Endothelial cell of umbilical vein (primary cell): Measurements from ENCODE around the gene DDX17. TPM values are rescaled to one million over a fixed set of nuclear protein-coding genes. Genes with fewer than 3 reads are reported as not detected.
A peak's percentile ranks its signal among the peaks of the same experiment; 100 is the strongest.

Experiments
- BruUV-seq: library from RNA; stranded (reverse); fragments of 400-500 nt; replicated peaks from 2 replicates; lab custom pipeline; 2021; lab: Mats Ljungman, UMichigan
- CTCF ChIA-PET: fragments of 300-600, 350-600 bp; sonication (Branson Sonifier 250); formaldehyde crosslinking; loops from one replicate; lab custom pipeline; 2021; ENCODE audit warnings: antibody characterized with exemption, inconsistent platforms; lab: Charles Lee
- POLR2A ChIA-PET: fragments of 300-600, 350-600 bp; sonication (Branson Sonifier 250); formaldehyde crosslinking; loops from one replicate; lab custom pipeline; 2021; ENCODE audit warnings: antibody characterized with exemption, inconsistent platforms; lab: Charles Lee
- DNase-seq: peaks from one replicate; pipeline ENCODE4 v3.0.0-alpha.2; 2011; ENCODE audit warnings: low read depth, low spot score
- FAIRE-seq: peaks from 2 replicates; lab custom pipeline; 2011; peaks lifted over from hg19 to GRCh38; lab: Jason Lieb, UNC
- H2AFZ ChIP-seq: 2 replicates; pipeline ENCODE4 v1.6.0; 2012; ENCODE audit warnings: low read depth, low read length, control low read depth, inconsistent platforms
- H3K27ac ChIP-seq: 2 replicates; pipeline ENCODE4 v1.5.1; 2011; ENCODE audit warnings: low read depth, mild to moderate bottlenecking, control low read depth, low read length, moderate library complexity; ENCODE audit not compliant: insufficient read depth
- H3K27me3 ChIP-seq, 2 experiments: 2 replicates each; pipeline versions ENCODE4 v1.6.0 to v1.6.1; 2011; ENCODE audit warnings: low read length in 2 of 2, mixed read lengths in 1 of 2; ENCODE audit not compliant: control insufficient read depth in 2 of 2, insufficient read depth in 2 of 2
- H3K36me3 ChIP-seq, 2 experiments: 2 replicates in 1 of 2; 3 replicates in 1 of 2; pipeline ENCODE4 v1.5.1; 2011; ENCODE audit warnings: low read length in 2 of 2, mild to moderate bottlenecking in 1 of 2, moderate library complexity in 1 of 2; ENCODE audit not compliant: control insufficient read depth in 2 of 2, insufficient read depth in 2 of 2; ENCODE audit errors: extremely low read depth in 1 of 2
- H3K4me1 ChIP-seq: 3 replicates; pipeline ENCODE4 v1.5.1; 2011; ENCODE audit warnings: mild to moderate bottlenecking, low read length; ENCODE audit not compliant: control insufficient read depth, insufficient read depth; ENCODE audit errors: extremely low read depth
- H3K4me2 ChIP-seq: 2 replicates; pipeline ENCODE4 v1.6.1; 2011; ENCODE audit warnings: low read length, control low read depth, mixed read lengths; ENCODE audit not compliant: insufficient read depth
- H3K4me3 ChIP-seq, 3 experiments: fragments of 200-600 bp in 1 of 3; sonication (generic), shearing (Covaris generic) in 1 of 3; replicated peaks in 1 of 3; 2 replicates each; pipeline ENCODE4 v1.5.1; 2011 to 2016; ENCODE audit warnings: control low read depth in 3 of 3, low read length in 3 of 3, mild to moderate bottlenecking in 2 of 3, inconsistent platforms in 1 of 3, low read depth in 1 of 3, moderate library complexity in 1 of 3; ENCODE audit not compliant: insufficient read depth in 1 of 3
- H3K79me2 ChIP-seq: 2 replicates; pipeline ENCODE4 v1.6.0; 2012; ENCODE audit warnings: low read length, inconsistent platforms; ENCODE audit not compliant: control insufficient read depth, insufficient read depth
- H3K9ac ChIP-seq: replicated peaks from 2 replicates; pipeline ENCODE3; 2011; ENCODE audit warnings: low read length, control low read depth; ENCODE audit not compliant: insufficient read depth; ENCODE audit errors: extremely low read depth
- H3K9me1 ChIP-seq: replicated peaks from 3 replicates; pipeline ENCODE4 v1.6.0; 2011; ENCODE audit warnings: mild to moderate bottlenecking, low read length; ENCODE audit not compliant: control insufficient read depth, insufficient read depth; ENCODE audit errors: extremely low read depth
- H3K9me3 ChIP-seq: replicated peaks from 2 replicates; pipeline ENCODE4 v1.5.1; 2012; ENCODE audit warnings: low read length, inconsistent platforms; ENCODE audit not compliant: control insufficient read depth, insufficient read depth
- H4K20me1 ChIP-seq: replicated peaks from 2 replicates; pipeline ENCODE3; 2011; ENCODE audit warnings: mild to moderate bottlenecking, low read length; ENCODE audit not compliant: control insufficient read depth, insufficient read depth; ENCODE audit errors: extremely low read depth
- CTCF ChIP-seq, 2 donors: IDR thresholded peaks; 1 replicate in 1 of 2; 2 replicates in 1 of 2; pipeline ENCODE4 v1.5.1; 2011; ENCODE audit warnings: low read length in 2 of 2, mild to moderate bottlenecking in 2 of 2, moderate library complexity in 2 of 2, control low read depth in 1 of 2, inconsistent platforms in 1 of 2, low read depth in 1 of 2; ENCODE audit not compliant: insufficient read depth in 1 of 2; ENCODE audit errors: extremely low read depth in 1 of 2
- EZH2 ChIP-seq: IDR thresholded peaks from 2 replicates; pipeline ENCODE4 v1.6.1; 2012; ENCODE audit warnings: borderline replicate concordance, low read depth, mild to moderate bottlenecking, moderate library complexity, low read length, inconsistent platforms; ENCODE audit not compliant: severe bottlenecking
- FOS ChIP-seq: IDR thresholded peaks from 2 replicates; pipeline ENCODE4 v1.6.1; 2011; ENCODE audit warnings: mild to moderate bottlenecking, low read length, moderate library complexity, borderline replicate concordance; ENCODE audit not compliant: insufficient read depth
- GATA2 ChIP-seq: IDR thresholded peaks from 2 replicates; pipeline ENCODE4 v1.7.0; 2011; ENCODE audit warnings: low read depth, mild to moderate bottlenecking, moderate library complexity, mixed read lengths, low read length; ENCODE audit not compliant: insufficient read length, insufficient read depth
- JUN ChIP-seq: IDR thresholded peaks from 2 replicates; pipeline ENCODE4 v1.6.1; 2011; ENCODE audit warnings: borderline replicate concordance, low read depth; ENCODE audit not compliant: insufficient read length, insufficient read depth
- MAX ChIP-seq: IDR thresholded peaks from 2 replicates; pipeline ENCODE4 v1.6.1; 2011; ENCODE audit not compliant: insufficient read depth, insufficient read length
- MYC ChIP-seq: IDR thresholded peaks from one replicate; pipeline ENCODE4 v1.6.1; 2011; ENCODE audit warnings: mild to moderate bottlenecking, low read depth, low read length
- POLR2A ChIP-seq: IDR thresholded peaks from 2 replicates; pipeline ENCODE4 v1.6.1; 2012; ENCODE audit warnings: low read depth, mild to moderate bottlenecking, control low read depth, low read length
- POLR2AphosphoS5 ChIP-seq: IDR thresholded peaks from 2 replicates; pipeline ENCODE4 v1.6.1; 2012; ENCODE audit warnings: low read depth, mild to moderate bottlenecking, control low read depth, low read length, moderate library complexity; ENCODE audit not compliant: insufficient read depth
- dilution Hi-C: fragments of 300-500 bp; cut with MboI; formaldehyde crosslinking; loops from one replicate; pipeline ENCODE4 v1.15.0; 2019; ENCODE audit warnings: low sequenced_read_pairs; ENCODE audit not compliant: extremely low pct_ligation_motif_present
- intact Hi-C: fragments of 100-400 bp; cut with micrococcal nuclease; formaldehyde crosslinking; loops from one replicate; pipeline ENCODE4 v1.10.0; 2022
- polyA plus RNA-seq, 4 experiments: library from polyadenylated mRNA; depleted of rRNA in 3 of 4; stranded (reverse) in 3 of 4; unstranded in 1 of 4; fragments of >200 nt; gene quantifications; 2 replicates each; pipeline versions ENCODE4 v1.2.1 to v1.2.3, GENCODE V29; 2011 to 2012; ENCODE audit warnings: missing spikeins in 1 of 4
- total RNA-seq: library from RNA; stranded (reverse); gene quantifications from 2 replicates; pipeline ENCODE4 v1.2.3, GENCODE V29; 2021

The DDX17 gene
- total and polyA plus RNA-seq, 2 donors (not counting 3 experiments of a cell fraction or from before 2014, with no cell fraction given) = 393 to 402 TPM

- TF ChIP-seq POLR2A = no peak
- no peak for TF ChIP-seq MAX
- TF ChIP-seq MYC = no peak
- no peak for TF ChIP-seq FOS
- TF ChIP-seq GATA2 = no peak
- no peak for TF ChIP-seq JUN
- TF ChIP-seq EZH2 = no peak
- TF ChIP-seq POLR2AphosphoS5 = no peak
- no peak for TF ChIP-seq CTCF (IDR thresholded peaks at IDR 0.05; ENCODE audit: extremely low read depth in 1 of 2, insufficient read depth in 1 of 2, low read depth in 1 of 2, low read length in 2 of 2)
- CTCF ChIA-PET = interaction anchor here (1.8 kb wide), 1 partner anchor 11 kb away, joined by 8 read pairs; no protein-coding TSS in a partner anchor
- no peak overlapping the region for H3K4me2 ChIP-seq
- peaks cover 55% of the 10 kb centered on the region for H3K79me2 ChIP-seq
- dilution Hi-C loops = no loop called here
- no peaks in the 10 kb centered on the region for H3K27me3 ChIP-seq
- peak; percentile 29 for DNase-seq
- POLR2A ChIA-PET = interaction anchor here (1.0 kb wide), 1 partner anchor 11 kb away, joined by 5 read pairs; no protein-coding TSS in a partner anchor
- H3K36me3 ChIP-seq = peaks cover 51 to 80% of the 10 kb centered on the region in 2 experiments
- peaks cover 11% of the 10 kb centered on the region for H4K20me1 ChIP-seq
- no peak overlapping the region for H3K4me3 ChIP-seq
- intact Hi-C loops = no loop called here
- H3K4me1 ChIP-seq = peaks cover 7% of the 10 kb centered on the region
- FAIRE-seq = no peak
- H3K9ac ChIP-seq = no peak overlapping the region
- no peak overlapping the region for H2AFZ ChIP-seq
- no peaks in the 10 kb centered on the region for H3K9me3 ChIP-seq
- BruUV-seq = no TSS peak
- H3K27ac ChIP-seq = no peak overlapping the region
- H3K9me1 ChIP-seq = no peaks in the 10 kb centered on the region
Measured at GRCh38 chr22:38490915-38491314, 15.2 kb downstream of the DDX17 start.
